ENCODE data around the gene CPA4.
"Not testable (repeated sequence)": the region's sequence is repeated elsewhere in the genome, so short reads cannot be mapped to it uniquely, and the experiment has no call there.

CPA4 gene

DNA sequence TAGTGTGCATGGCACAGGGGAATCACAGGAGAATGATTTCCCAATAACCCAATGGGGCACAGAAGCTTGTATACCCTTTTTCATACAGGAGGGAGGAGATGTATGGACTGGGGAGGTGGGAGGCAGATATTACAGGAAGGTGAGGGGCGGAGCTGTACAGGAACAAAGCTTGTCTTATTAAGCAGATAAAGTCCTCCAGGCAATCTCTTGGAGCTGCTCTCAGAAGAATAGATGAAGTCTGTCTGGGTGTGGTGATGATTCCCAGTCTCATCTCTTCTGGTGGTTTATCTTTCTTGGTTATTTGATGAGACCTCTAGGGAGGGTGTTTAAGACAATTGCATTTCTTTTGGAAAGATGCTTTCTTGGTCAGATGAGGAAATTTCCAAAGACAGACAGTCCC is 26.6 kb downstream of the CPA4 start:
- TF ChIP-seq, protein P1, sequence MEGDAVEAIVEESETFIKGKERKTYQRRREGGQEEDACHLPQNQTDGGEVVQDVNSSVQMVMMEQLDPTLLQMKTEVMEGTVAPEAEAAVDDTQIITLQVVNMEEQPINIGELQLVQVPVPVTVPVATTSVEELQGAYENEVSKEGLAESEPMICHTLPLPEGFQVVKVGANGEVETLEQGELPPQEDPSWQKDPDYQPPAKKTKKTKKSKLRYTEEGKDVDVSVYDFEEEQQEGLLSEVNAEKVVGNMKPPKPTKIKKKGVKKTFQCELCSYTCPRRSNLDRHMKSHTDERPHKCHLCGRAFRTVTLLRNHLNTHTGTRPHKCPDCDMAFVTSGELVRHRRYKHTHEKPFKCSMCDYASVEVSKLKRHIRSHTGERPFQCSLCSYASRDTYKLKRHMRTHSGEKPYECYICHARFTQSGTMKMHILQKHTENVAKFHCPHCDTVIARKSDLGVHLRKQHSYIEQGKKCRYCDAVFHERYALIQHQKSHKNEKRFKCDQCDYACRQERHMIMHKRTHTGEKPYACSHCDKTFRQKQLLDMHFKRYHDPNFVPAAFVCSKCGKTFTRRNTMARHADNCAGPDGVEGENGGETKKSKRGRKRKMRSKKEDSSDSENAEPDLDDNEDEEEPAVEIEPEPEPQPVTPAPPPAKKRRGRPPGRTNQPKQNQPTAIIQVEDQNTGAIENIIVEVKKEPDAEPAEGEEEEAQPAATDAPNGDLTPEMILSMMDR (IDR thresholded peaks at IDR 0.05; ENCODE audit: low read length, missing control alignments): no peak
- DNase-seq (ENCODE audit: low read depth): no peak
- H3K4me3 ChIP-seq (replicated peaks; ENCODE audit: low read depth, low read length): no peak overlapping the region

- DNase-seq (ENCODE audit: low read depth); H3K4me3 ChIP-seq (replicated peaks; ENCODE audit: low read depth, low read length): not testable (repeated sequence)
These were observed 28.7 kb downstream of the CPA4 start for GRCh38 chr7:130321542-130322229.

GRCh38 chr7:130322615-130323014 is 29.7 kb downstream of the CPA4 start:
- H3K4me3 ChIP-seq (replicated peaks; ENCODE audit: low read depth, low read length): no peak overlapping the region
- DNase-seq (ENCODE audit: low read depth): no peak
- TF ChIP-seq, protein P1 (IDR thresholded peaks at IDR 0.05; ENCODE audit: low read length, missing control alignments): no peak

DNA sequence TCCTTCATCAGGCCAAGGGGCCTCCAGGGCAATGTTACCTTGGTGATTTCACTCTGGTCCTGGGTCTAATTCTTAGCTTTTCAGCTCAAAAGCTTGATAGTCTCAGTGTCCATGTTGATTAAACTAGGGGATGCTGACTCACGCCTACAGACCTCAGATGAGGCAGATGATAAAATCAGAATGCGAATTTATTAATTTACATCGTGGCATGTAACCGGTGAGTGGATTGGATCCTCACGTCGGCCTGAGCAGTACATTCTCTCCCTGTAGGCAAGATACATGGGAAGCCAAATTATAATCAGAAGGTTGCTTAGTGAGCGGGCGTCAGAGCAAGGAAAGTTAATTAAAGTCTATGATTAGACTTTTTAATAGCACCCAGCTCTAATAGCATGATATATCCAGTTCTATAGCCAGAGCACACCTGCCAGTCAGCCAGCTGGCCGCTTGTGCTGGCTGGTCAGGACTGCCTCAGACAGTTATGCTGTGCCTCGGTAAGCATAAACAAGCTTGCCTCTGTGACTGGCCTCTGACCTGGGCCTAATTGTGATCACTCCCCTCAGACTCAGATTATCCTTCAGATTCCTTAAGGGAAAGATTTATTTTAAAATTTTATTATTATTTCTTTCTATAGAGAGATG is 31.5 kb downstream of the CPA4 start:
- H3K4me3 ChIP-seq (replicated peaks; ENCODE audit: low read depth, low read length): no peak overlapping the region
- DNase-seq (ENCODE audit: low read depth): no peak
- TF ChIP-seq, protein P1 (IDR thresholded peaks at IDR 0.05; ENCODE audit: low read length, missing control alignments): no peak

DNA sequence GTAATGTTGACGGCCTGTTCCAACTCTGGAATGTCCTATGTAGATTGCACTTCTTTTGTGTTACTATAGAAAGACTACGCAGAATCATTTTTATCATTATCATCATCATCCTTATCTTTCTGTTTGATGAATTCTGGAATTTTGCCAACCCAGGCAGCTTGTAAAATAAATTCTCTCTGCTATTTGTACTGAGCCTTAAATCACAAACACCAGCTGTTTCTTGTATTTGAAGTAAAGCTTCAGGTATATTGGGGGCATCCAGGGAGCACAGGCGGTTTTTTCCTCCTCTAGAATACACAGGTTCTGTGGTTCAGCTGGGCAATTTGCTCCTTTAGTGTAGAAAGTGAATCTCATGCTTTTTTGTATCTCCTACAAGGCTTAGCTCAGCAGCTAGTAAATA is 36.7 kb downstream of the CPA4 start:
- DNase-seq (ENCODE audit: low read depth): no peak
- TF ChIP-seq, protein P1 (IDR thresholded peaks at IDR 0.05; ENCODE audit: low read length, missing control alignments): no peak
- no peak overlapping the region for H3K4me3 ChIP-seq (replicated peaks; ENCODE audit: low read depth, low read length)

DNA sequence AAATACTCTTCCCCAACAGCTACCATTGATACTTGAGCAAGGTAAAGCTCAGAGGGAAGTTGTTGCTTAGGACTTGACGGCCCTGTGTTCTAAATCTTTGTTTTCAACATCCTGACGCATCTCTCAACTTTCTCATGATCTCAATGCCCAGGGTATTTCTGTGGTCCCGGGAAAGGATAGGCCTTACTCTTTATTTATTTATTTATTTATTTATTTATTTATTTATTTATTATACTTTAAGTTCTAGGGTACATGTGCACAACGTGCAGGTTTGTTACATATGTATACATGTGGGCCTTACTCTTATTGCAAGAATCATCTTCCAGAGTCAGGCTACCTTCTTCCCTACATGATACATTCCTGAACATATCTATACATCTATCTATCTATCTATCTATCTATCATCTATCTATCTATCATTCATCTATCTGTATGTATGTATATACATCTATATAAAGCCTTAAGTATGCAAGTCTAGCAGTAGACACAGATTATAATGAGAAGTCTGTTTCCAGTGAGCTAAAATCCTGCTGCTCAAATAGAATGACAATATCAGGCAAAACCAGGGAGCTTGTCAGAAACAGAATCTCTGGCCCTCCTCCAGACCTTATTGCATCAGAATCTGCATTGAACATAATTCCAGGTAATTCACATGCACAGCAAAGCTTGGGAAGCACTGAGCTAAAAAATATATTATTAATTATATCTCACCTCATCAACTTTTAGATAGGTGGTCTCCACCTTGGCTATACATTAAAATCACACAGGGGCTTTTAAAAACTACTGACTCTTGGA is 39.5 kb downstream of the CPA4 start:
- TF ChIP-seq, protein P1 (IDR thresholded peaks at IDR 0.05; ENCODE audit: low read length, missing control alignments): no peak
- no peak overlapping the region for H3K4me3 ChIP-seq (replicated peaks; ENCODE audit: low read depth, low read length)
- no peak for DNase-seq (ENCODE audit: low read depth)

- DNase-seq (ENCODE audit: low read depth): no peak
- TF ChIP-seq, protein P1 (IDR thresholded peaks at IDR 0.05; ENCODE audit: low read length, missing control alignments): no peak
- H3K4me3 ChIP-seq (replicated peaks; ENCODE audit: low read depth, low read length): no peak overlapping the region
These were observed 40.9 kb downstream of the CPA4 start for GRCh38 chr7:130333832-130334231.
